HG02973 (cell line): Measurements from ENCODE around the gene EFL1.
A peak's percentile ranks its signal among the peaks of the same experiment; 100 is the strongest.
"Not testable (repeated sequence)": the region's sequence is repeated elsewhere in the genome, so short reads cannot be mapped to it uniquely, and the experiment has no call there.

Source experiments
- ATAC-seq: cut with Tn5 transposase; IDR thresholded peaks from one replicate; pipeline ENCODE4 v1.9.1; 2021; ENCODE audit warnings: moderate library complexity; ENCODE audit not compliant: unreplicated experiment

The EFL1 gene

GRCh38 chr15:82262422-82263026 is at the start of gene EFL1, which contains the start of gene SAXO2:
EFL1 (minus strand) TSS chr15:82262734; CDS start chr15:82261778, 956 bp downstream.
SAXO2 (plus strand) TSS chr15:82262818; CDS start chr15:82262880, 62 bp downstream.
- peak; percentile 95 for ATAC-seq

GRCh38 chr15:82311321-82311720 is 48.8 kb upstream of the EFL1 start:
- not testable (repeated sequence) for ATAC-seq

- no peak for ATAC-seq
Observed at GRCh38 chr15:82309802-82310201, 47.3 kb upstream of the EFL1 start.

GRCh38 chr15:82307714-82308081 is 45.2 kb upstream of the EFL1 start:
- no peak for ATAC-seq

- ATAC-seq, result no peak
Observed at GRCh38 chr15:82306791-82307713, 44.5 kb upstream of the EFL1 start.

- no peak for ATAC-seq
Observed at GRCh38 chr15:82305621-82306048, 43.1 kb upstream of the EFL1 start.

- no peak for ATAC-seq
Observed at GRCh38 chr15:82304778-82305090, 42.2 kb upstream of the EFL1 start.

GRCh38 chr15:82303956-82304777 is 41.6 kb upstream of the EFL1 start:
- no peak for ATAC-seq

GRCh38 chr15:82301296-82302016 is 38.9 kb upstream of the EFL1 start:
- ATAC-seq, result no peak

- ATAC-seq, result no peak
Observed at GRCh38 chr15:82300883-82301282, 38.3 kb upstream of the EFL1 start.

GRCh38 chr15:82300326-82300725 is 37.8 kb upstream of the EFL1 start:
- ATAC-seq, result not testable (repeated sequence)

GRCh38 chr15:82299511-82299914 is 37.0 kb upstream of the EFL1 start:
- not testable (repeated sequence) for ATAC-seq

- ATAC-seq, result no peak
Observed at GRCh38 chr15:82298520-82298919, 36.0 kb upstream of the EFL1 start.

GRCh38 chr15:82298032-82298431 is 35.5 kb upstream of the EFL1 start:
- ATAC-seq, result no peak

GRCh38 chr15:82297546-82297945 is 35.0 kb upstream of the EFL1 start:
- ATAC-seq, result no peak

- ATAC-seq, result no peak
Observed at GRCh38 chr15:82294061-82294690, 31.6 kb upstream of the EFL1 start.

- no peak for ATAC-seq
Observed at GRCh38 chr15:82292271-82292670, 29.7 kb upstream of the EFL1 start.

GRCh38 chr15:82288202-82288601 is 25.7 kb upstream of the EFL1 start:
- ATAC-seq, result not testable (repeated sequence)

GRCh38 chr15:82286475-82286874 is 23.9 kb upstream of the EFL1 start:
- ATAC-seq, result peak; percentile 88

- not testable (repeated sequence) for ATAC-seq
Observed at GRCh38 chr15:82284381-82284780, 21.8 kb upstream of the EFL1 start.
